Activated CD8-positive, alpha-beta T cell treated with anti-CD3 and anti-CD28 coated beads for 36 hours (primary cell): ENCODE results near the gene CPA4. TPM values are rescaled to one million over a fixed set of nuclear protein-coding genes. Genes with fewer than 3 reads are reported as not detected.

Source experiments
- ATAC-seq: fragments of 200-7000 bp; cut with Tn5 transposase; one replicate; pipeline ENCODE4 v1.10.0; 2021; ENCODE audit warnings: mild to moderate bottlenecking, moderate library complexity
- CTCF ChIA-PET: fragments of 350-600 bp; sonication (Branson Sonifier 250); formaldehyde crosslinking; loops from one replicate; lab custom pipeline; 2021; ENCODE audit warnings: antibody characterized with exemption; lab: Charles Lee
- POLR2A ChIA-PET: fragments of 350-600 bp; sonication (Branson Sonifier 250); formaldehyde crosslinking; loops from one replicate; lab custom pipeline; 2021; ENCODE audit warnings: antibody characterized with exemption; lab: Charles Lee
- DNase-seq: peaks from one replicate; pipeline ENCODE4 v3.0.0-alpha.2; 2020
- H3K27ac Mint-ChIP-seq: one replicate; pipeline ENCODE4 v1.8.0; 2021; ENCODE audit warnings: mild to moderate bottlenecking, mixed read lengths
- H3K27me3 Mint-ChIP-seq: one replicate; pipeline ENCODE4 v1.8.0; 2021; ENCODE audit warnings: mixed read lengths
- H3K36me3 Mint-ChIP-seq: one replicate; pipeline ENCODE4 v1.8.0; 2021; ENCODE audit warnings: low read depth, mixed read lengths
- H3K4me1 Mint-ChIP-seq: one replicate; pipeline ENCODE4 v1.8.0; 2021; ENCODE audit warnings: low read depth, mixed read lengths
- H3K4me3 Mint-ChIP-seq: one replicate; pipeline ENCODE4 v1.8.0; 2021; ENCODE audit warnings: mild to moderate bottlenecking, moderate library complexity, mixed read lengths
- H3K9me3 Mint-ChIP-seq: one replicate; pipeline ENCODE4 v1.8.0; 2021; ENCODE audit warnings: mixed read lengths
- CTCF ChIP-seq: fragments of 200-600 bp; IDR thresholded peaks from one replicate; pipeline ENCODE4 v1.8.0; 2022; ENCODE audit warnings: antibody characterized with exemption, mild to moderate bottlenecking
- intact Hi-C: fragments of 100-400 bp; cut with micrococcal nuclease; formaldehyde crosslinking; loops from one replicate; pipeline ENCODE4 v1.10.0; 2022
- total RNA-seq, 2 experiments: library from RNA; stranded (reverse); gene quantifications; one replicate each; pipeline ENCODE4 v1.2.3, GENCODE V29; 2021

The CPA4 gene
- total RNA-seq, 2 experiments from 2014 or later, result not detected

- H3K9me3 Mint-ChIP-seq, result no peaks in the 10 kb centered on the region
- intact Hi-C loops, result no loop called here
- H3K4me1 Mint-ChIP-seq, result peaks cover 10% of the 10 kb centered on the region
These were observed 24.3 kb upstream of the CPA4 start for GRCh38 chr7:130268463-130269317.

GRCh38 chr7:130269318-130269694 lies 23.7 kb upstream of the CPA4 start:
- peaks cover 12% of the 10 kb centered on the region for H3K4me1 Mint-ChIP-seq
- intact Hi-C loops, result no loop called here
- no peak for TF ChIP-seq CTCF
- no peak overlapping the region for H3K4me3 Mint-ChIP-seq
- H3K9me3 Mint-ChIP-seq, result no peaks in the 10 kb centered on the region
- DNase-seq (no peak), ATAC-seq (no peak)
- CTCF ChIA-PET, result interaction anchor here (0.9 kb wide), 1 partner anchor 489 kb away, joined by 3 read pairs; no protein-coding TSS in a partner anchor
- POLR2A ChIA-PET, result interaction anchor here (1.3 kb wide), 1 partner anchor 64 kb away, joined by 3 read pairs; the partner anchor contains the start of gene TMEM209
- H3K36me3 Mint-ChIP-seq, result no peaks in the 10 kb centered on the region
- peaks cover 1% of the 10 kb centered on the region for H3K27me3 Mint-ChIP-seq
- no peak overlapping the region for H3K27ac Mint-ChIP-seq

More at GRCh38 chr7:130268463-130269317, 24.3 kb upstream of the CPA4 start:
- DNase-seq (no peak), ATAC-seq (no peak)
- TF ChIP-seq CTCF, result no peak
- no peaks in the 10 kb centered on the region for H3K27me3 Mint-ChIP-seq
- no peak overlapping the region for H3K27ac Mint-ChIP-seq
- H3K36me3 Mint-ChIP-seq, result no peaks in the 10 kb centered on the region
- ChIA-PET POLR2A (interaction anchor here (1.3 kb wide), 1 partner anchor 63 kb away, joined by 3 read pairs; the partner anchor contains the start of gene TMEM209), CTCF (interaction anchor here (0.9 kb wide), 1 partner anchor 490 kb away, joined by 3 read pairs; no protein-coding TSS in a partner anchor)
- H3K4me3 Mint-ChIP-seq, result no peak overlapping the region

- Mint-ChIP-seq H3K9me3 (no peaks in the 10 kb centered on the region), H3K4me1 (peaks cover 17% of the 10 kb centered on the region), H3K27ac (no peak overlapping the region), H3K4me3 (no peak overlapping the region), H3K27me3 (peaks cover 9% of the 10 kb centered on the region), H3K36me3 (no peaks in the 10 kb centered on the region)
- no peak for TF ChIP-seq CTCF
- intact Hi-C loops, result no loop called here
- ATAC-seq (no peak), DNase-seq (no peak)
- ChIA-PET CTCF (no interaction called here), POLR2A (no interaction called here)
These were observed 21.8 kb upstream of the CPA4 start for GRCh38 chr7:130270947-130271800.

GRCh38 chr7:130272381-130273080 lies 20.4 kb upstream of the CPA4 start:
- Mint-ChIP-seq H3K27me3 (peaks cover 9% of the 10 kb centered on the region), H3K4me3 (no peak overlapping the region), H3K36me3 (no peaks in the 10 kb centered on the region), H3K4me1 (peaks cover 29% of the 10 kb centered on the region), H3K27ac (no peak overlapping the region), H3K9me3 (no peaks in the 10 kb centered on the region)
- POLR2A ChIA-PET, result interaction anchor here (0.6 kb wide), 1 partner anchor 83 kb away, joined by 3 read pairs; no protein-coding TSS in a partner anchor
- no peak for DNase-seq
- CTCF ChIA-PET, result interaction anchor here (0.7 kb wide), 1 partner anchor 10 kb away, joined by 3 read pairs; no protein-coding TSS in a partner anchor
- TF ChIP-seq CTCF, result no peak
- ATAC-seq, result no peak
- intact Hi-C loops, result no loop called here
